ENCODE results near the gene PRPF31. TPM values are rescaled to one million over a fixed set of nuclear protein-coding genes. Genes with fewer than 3 reads are reported as not detected.

PRPF31 gene
- total and polyA plus RNA-seq, 3 donors from 2014 or later: 56.4 to 66.6 (median 60.1) TPM

GRCh38 chr19:54162241-54162805 lies 46.8 kb downstream of the PRPF31 start:
- H3K27ac ChIP-seq: no peak overlapping the region
- no peaks in the 10 kb centered on the region for H3K27me3 ChIP-seq
- H3K9me3 ChIP-seq: no peaks in the 10 kb centered on the region
- peaks cover 20% of the 10 kb centered on the region for H3K4me1 ChIP-seq
- H3K36me3 ChIP-seq (ENCODE audit: low read depth, missing control alignments): no peaks in the 10 kb centered on the region
- intact Hi-C loops (cut with DNase I; ENCODE audit: low total_unique reads): no loop called here
- WGBS, 2 donors: 1 to 2% methylated on average over 21 to 35 of the region's 35 CpGs
- DNase-seq: peak; percentile 88
- H3K4me3 ChIP-seq: peak overlapping the region; percentile 21 to 40
- TF ChIP-seq POLR2A (IDR thresholded peaks at IDR 0.05): no peak
- TF ChIP-seq CTCF (IDR thresholded peaks at IDR 0.05): no peak

- TF ChIP-seq CTCF (IDR thresholded peaks at IDR 0.05): no peak
- no peak for TF ChIP-seq POLR2A (IDR thresholded peaks at IDR 0.05)
- WGBS, 2 donors: 46 to 56% methylated on average over 14 of the region's 14 CpGs
- H3K9me3 ChIP-seq: no peaks in the 10 kb centered on the region
- H3K4me1 ChIP-seq: peaks cover 20% of the 10 kb centered on the region
- no peak overlapping the region for H3K4me3 ChIP-seq
- no peaks in the 10 kb centered on the region for H3K36me3 ChIP-seq (ENCODE audit: low read depth, missing control alignments)
- no peak for DNase-seq
- no peaks in the 10 kb centered on the region for H3K27me3 ChIP-seq
- intact Hi-C loops (cut with DNase I; ENCODE audit: low total_unique reads): no loop called here
- no peak overlapping the region for H3K27ac ChIP-seq
Measured at GRCh38 chr19:54162884-54163283, 47.3 kb downstream of the PRPF31 start.

DNA sequence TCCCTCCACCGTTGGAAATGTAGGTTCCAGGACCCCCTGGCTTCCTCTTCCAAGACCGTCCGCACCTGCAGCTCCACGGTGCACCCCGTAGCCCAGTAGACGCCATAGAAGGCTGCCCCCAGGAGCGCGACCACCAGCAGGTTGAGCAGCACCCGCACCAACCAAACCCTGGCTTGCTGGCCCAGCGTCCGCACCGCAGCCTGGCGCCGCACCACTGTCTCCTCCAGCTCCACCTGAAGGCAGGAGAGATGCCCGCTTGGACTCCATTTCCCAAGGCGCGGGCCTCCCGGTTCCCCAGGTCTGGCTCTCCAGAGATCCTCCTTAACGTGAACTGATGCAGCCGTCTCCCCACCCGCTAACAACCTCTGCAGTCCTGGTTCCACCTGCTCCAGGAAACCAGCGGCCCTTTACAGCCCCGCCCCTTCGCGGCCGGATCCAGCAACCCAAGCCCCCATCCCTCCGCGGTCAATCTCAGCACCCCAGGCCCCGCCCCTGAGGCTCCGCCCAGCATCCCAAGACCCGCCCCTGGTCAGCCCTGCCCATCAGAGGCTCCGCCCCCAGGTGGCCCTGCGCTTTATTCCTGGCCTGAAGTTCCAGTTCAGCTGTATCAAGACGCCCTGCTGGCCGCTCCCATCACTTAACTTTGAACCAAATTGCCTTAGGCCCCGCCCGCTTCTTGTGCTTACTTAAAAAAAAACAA lies 49.0 kb downstream of the PRPF31 start:
- TF ChIP-seq CTCF (IDR thresholded peaks at IDR 0.05): no peak
- Histone ChIP-seq H3K27me3 (no peaks in the 10 kb centered on the region), H3K9me3 (no peaks in the 10 kb centered on the region), H3K4me3 (no peak overlapping the region), H3K27ac (no peak overlapping the region), H3K36me3 (ENCODE audit: low read depth, missing control alignments) (no peaks in the 10 kb centered on the region), H3K4me1 (peaks cover 10% of the 10 kb centered on the region)
- 5 to 15% methylated on average over 16 to 37 of the region's 37 CpGs for WGBS, 2 donors
- peak; percentile 65 for DNase-seq
- intact Hi-C loops (cut with DNase I; ENCODE audit: low total_unique reads): no loop called here

DNA sequence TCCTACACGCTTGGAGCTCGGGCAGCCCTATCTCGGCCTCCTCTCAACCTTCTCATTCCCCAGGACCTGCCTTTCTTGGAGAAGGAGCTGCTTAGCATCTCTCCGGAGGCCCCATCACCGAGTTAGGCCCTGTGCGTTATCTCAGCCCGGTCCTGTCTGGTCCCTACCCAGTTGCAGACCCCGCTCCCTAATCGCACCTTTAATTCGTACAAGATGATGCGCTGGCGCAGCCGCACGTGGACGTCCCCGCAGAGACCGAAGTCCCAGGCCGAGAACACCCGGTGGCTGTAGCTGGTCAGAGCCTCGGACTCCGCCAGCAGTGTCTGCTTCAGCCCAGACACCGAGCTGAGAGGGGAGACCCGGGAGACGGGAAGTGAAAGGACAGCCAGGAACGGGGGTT lies 49.7 kb downstream of the PRPF31 start:
- Histone ChIP-seq H3K4me1 (peaks cover 10% of the 10 kb centered on the region), H3K36me3 (ENCODE audit: low read depth, missing control alignments) (no peaks in the 10 kb centered on the region), H3K27me3 (no peaks in the 10 kb centered on the region), H3K4me3 (no peak overlapping the region), H3K9me3 (no peaks in the 10 kb centered on the region), H3K27ac (no peak overlapping the region)
- intact Hi-C loops (cut with DNase I; ENCODE audit: low total_unique reads): no loop called here
- 56 to 64% methylated on average over 13 to 25 of the region's 25 CpGs for WGBS, 2 donors
- DNase-seq: no peak
- TF ChIP-seq POLR2A (IDR thresholded peaks at IDR 0.05) (no peak), CTCF (IDR thresholded peaks at IDR 0.05) (no peak)
